NCI-H2227 (cell line): ENCODE measurements around the gene ZBTB38.

Experiments used
- DNase-seq: peaks from one replicate; lab custom pipeline; 2025; ENCODE audit not compliant: unreplicated experiment; lab: John Stamatoyannopoulos, UW

The ZBTB38 gene

DNA sequence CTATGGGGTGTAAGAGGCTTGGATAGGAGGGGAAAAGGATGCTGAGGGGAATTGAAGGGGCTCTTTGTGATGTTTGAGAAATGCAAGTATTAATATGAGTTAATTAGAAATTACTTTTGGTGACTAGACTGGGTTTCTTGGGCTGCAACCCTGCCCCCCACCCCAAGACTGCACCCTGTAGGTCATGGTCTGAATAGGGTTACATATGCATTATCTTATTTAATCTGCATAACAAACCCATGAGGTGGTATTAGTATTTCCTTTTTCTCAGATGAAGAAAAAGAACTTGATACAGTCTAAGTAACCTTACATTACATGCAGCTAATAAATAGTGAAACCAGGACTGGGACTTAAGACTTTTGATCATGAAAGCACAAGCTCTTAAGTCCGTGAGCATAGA lies 5.6 kb upstream of the ZBTB38 start:
- no peak for DNase-seq

DNA sequence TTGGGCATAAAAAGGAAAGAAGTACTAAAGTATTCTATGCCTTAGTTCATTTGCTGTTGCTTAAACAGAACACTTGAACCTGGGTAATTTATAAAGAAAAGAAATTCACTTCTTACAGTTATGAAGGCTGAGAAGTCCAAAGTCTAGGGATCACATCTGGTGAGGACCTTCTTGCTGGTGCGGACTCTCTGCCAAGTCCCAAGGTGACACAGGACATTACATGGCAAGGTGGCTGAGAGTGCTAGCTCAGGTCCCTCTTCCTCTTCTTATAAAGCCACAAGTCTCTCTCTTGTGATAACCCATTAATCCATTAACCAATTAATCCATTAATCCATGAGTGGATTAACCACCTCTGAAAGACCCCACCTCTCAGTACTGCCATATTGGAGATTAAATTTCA lies 3.1 kb upstream of the ZBTB38 start:
- DNase-seq = no peak

DNA sequence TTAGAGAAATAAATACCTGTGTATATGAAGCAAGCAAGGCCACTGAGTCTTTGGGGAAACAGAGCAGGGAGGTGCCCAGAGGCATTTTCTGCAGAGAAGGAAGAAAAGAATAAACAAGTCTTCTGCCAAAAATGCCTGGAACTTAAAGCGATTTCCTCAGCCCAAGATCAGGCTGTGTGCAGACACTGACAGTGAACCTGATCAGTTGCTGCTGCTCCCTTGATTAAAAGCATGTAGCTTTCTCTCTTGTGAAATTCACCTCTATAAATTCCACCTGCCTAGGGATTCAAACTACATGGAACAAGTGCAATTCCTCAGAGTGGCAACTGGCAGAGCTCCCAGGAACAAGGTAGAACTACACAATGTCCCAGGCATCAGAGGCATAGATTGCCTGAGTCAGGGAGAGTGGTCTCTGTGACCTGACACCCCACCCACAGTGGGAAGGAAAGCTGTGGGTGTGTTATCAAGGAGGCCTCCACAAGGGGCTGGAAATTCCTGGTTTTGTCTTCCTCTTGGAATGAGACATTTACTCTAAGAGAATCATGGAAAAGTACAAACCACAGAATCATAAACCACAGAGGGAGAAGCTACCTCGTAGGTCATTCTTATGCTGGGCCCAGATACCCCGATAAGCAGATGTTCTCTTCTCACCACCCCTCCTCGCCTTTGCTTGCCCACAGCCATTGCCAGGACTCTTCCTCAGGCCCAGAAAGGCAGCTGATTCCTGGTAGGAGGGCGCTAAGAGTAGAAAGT lies 1.8 kb upstream of the ZBTB38 start:
- DNase-seq = no peak

DNA sequence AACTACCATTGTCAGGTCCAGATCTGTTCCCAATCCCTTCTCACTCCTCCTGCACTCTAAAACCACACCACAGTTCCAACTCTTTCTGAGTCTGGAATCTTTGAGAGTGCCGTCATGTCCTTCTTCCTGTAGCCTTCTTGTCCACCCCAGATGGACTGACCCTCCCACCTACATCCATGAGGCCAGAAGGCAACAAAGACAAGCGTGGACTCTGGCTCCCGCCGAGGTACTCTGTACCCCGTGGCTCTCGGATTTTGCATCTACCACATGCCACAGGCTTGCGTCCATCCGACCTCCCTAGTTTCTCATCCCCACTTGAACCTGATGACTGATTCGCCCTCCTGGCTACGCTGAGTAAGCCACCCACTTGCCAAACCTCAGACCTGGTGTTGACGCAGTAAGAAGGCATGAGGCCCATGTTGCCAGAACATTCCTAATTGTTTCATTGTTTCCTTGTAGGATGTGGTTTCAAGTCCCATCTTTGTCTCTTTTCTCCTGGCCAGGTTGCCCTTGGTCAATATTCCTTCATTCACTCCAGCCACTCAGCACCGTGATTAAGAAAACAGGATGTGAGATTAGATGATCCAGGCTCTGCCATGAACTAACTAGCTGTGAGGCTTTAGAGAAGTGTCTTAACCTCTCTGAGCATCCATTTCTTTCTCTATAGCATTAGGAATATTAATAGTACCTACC lies 1.1 kb upstream of the ZBTB38 start:
- no peak for DNase-seq

DNA sequence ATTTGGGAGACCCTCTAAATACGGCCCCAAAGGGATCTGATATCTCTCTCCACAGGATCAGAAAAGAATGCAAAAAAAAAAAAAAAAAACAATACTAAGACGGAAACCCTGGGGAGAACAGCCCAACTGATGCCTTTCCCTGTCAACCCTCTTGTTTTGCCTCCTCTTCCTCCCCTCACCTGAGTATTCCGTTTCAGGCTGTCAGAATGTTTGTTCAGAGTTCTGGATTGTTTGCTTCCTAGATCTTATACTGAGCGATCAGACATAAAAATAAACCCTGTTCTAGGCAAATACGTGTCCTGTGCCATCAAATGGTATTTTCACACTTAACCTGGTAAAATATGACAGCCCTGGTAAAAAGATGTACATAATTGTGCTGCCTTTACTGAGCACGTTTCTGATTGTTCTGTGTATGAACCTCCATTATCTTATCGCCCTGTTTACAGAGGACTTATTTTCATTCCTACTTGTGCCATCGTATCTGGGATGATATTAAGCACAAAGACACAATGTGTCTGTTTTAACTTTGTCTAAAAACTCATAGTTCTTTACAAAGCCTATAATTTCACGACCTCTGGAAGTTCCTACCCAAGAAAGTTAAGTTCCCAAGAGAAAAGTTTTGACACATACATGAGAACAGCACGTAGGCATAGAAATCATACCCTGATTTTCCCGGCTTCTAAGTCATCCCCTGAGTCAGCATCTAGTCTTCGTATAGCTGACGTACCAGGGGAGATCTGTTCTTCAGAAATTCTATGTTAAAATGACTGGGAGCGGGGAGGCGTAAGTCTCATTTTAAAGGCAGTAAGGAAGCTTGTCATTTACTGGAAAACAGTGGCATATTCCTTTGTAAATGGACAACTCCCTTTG lies 856 bp downstream of the ZBTB38 start:
- no peak for DNase-seq

DNA sequence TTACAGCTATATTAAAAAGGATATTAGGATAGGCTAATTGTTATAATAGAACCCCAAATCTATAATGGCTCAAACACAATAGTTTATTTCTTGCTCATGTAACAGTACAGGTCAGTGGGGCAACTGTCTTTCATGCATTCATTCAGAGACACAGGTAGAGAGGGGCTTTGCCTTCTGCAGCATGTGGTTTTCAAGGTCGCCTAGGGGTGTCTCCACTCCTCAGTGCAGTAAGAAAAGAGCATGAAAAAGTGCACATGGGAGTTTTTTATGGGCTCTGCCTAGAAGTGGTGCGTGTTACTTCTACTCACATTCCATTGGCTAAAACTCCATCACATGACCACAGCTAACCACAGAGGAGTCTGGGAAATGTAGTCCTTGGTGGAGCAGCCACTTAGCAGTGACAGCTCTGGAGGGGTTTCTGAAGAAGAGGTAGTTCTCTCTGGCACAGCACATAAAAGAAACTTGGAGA lies 1.8 kb downstream of the ZBTB38 start:
- DNase-seq = peak; percentile 78

DNA sequence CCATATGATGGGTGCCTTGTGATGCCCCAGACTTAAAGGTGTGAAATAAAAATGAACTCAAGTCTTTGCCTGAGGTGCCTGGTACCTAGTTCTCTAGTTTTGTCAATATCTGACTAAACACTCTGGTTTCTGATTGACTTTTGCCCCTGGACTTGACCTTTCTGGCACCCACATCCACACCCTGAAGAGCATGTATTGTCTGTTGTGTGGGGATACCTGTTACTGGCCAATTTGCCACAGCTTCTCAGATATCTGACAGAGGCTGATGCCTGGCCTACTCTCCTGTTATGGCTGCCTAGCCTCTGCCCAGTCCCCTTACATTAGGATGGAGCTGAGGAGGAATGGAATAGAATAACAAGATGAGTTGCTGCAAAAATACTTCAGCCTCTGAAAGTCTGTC lies 3.6 kb downstream of the ZBTB38 start:
- no peak for DNase-seq

DNA sequence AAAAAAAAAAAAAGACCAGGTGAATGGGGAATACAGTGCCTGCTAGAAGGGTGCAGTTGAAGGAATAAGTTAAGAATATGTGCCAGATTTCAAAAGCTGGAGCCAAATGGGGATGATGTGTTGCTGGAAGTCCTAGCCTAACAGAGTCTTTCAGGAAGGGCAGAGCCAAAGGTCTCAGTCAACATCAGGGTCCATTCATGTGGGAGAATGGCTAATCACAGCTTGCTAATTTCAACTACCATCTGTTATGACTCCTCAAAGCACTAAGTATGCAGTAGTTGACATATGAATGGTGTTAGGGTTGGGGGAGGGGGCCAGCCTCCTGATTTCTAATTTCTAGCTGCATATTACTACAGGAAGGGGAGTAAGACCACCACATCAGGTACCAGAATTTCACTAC lies 4.4 kb downstream of the ZBTB38 start:
- DNase-seq = no peak

DNA sequence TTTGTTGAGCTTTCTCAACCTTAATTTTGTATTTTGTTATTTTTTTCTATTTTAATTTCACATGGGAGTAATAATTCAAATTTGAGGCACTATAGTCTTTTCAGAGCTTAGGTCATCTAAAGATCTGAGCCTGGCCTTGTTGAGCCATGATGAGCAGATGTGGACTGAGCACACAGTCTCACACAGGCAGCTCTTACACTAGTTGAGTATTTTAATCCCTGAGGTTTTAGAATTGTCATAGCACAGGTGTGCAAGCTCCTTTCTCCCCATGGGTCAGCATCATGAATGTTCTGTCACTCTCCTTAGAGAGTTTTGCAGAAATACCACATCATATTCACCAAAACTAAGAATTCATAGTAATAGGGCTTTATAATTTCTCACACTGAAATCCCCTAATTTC lies 4.9 kb downstream of the ZBTB38 start:
- no peak for DNase-seq

DNA sequence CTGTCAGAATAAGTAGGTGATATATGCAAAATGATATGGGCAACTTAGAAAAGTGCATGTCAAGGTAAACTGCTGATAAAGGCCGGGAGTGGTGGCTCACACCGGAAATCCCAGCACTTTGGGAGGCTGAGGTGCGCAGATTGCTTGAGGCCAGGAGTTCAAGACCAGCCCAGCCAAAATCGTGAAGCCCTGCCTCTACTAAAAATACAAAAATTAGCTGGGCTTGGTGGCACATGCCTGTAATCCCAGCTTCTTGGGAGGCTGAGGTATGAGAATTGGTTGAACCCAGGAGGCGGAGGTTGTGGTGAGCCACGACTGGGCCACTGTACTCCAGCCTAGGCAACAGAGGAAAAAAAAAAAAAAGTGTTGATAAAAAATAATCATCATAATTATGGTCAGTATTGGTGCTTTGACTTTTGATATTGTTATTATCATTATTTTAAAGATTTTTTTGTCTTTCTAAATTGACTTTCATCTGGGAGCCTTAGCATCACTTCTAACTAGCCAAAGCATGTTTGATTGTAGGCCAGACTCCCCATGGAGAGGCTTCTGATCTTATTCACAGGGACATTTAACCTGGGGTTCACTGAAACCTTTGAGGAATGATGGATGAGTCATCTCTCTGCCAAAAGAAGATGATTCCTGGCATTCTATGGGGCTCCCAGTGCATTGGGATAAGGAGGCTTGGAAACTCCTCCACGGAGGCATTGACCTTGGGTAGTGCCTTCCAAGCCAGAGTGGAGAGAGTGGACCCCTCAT lies 5.6 kb downstream of the ZBTB38 start:
- DNase-seq = no peak

DNA sequence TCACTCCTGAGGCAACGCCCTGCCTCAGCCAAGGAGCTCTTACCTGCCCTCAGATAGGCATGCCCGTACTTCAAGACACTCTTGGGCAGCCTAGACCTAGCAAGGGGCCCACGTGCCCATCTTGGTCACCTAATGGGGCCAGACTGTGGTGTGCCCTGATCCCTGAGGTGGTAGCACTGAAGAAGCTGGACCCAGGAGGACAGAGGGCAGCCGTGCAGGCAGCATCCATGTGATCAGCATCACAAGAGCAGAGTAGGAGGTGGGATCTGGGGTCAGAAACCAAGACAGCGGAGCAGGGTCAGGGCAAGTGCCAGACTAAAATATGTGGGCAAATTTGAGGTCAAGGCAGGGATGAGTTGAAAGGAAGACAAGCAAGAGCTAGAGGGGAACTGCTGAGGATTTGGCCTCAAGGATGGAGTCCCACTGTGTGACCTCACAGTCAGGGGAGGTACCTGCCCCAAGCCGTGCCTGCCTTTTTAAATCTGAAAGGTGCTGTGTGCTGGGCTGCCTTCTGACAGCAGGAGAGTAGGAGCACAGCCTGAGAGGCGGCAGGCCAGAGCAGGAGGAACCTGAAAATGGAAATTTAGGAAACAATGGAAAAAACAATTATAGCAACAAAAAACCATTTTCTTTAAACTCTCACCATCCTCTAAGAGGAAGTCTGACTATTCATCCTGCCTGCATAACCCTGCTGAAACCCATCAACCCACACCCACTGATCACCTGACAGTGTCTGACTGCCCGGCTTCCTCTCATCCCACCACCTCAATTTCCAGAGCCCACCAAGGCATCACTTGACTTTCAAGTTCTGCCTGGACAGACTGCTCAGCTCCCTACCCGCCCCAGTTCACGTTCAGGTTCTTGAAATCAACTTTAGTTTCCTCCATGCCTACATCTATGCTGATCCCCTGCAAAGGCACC lies 7.3 kb downstream of the ZBTB38 start:
- no peak for DNase-seq

DNA sequence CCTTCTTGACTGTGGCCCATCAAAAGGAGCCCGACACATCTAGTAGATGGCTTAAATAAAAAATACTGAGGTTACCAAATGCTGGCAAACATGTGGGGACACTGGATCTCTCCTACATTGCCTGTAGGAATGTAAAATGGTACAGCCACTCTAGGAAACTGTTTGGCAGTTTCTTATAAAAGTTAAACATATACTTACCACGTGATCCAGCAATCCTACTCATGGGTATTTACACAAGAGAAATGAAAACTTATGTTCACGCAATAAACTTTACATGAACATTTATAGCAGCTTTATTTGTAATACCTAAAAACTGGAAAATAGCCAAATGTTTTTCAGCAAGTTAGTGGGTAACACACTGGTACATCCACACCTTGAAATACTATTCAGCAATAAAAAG lies 9.1 kb downstream of the ZBTB38 start:
- DNase-seq = no peak

DNA sequence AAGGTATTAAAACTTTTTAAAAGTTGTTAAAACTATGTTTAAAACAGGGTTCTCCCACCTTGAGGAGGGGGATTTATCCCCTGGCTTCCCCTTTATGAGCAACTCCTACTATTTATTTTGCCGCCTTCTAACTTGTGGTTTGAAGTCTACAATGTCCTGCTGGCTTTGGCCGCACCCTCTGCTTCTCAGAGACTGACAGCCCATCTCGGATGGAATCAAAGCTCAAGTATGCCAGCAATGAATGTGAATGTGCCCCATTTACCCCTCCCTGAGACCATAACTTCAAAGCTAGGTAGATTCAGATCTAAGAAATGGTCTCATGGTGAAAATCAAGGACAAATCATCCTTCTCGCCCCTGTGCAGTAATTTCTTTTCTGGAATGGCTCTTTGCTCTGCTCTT lies 10.3 kb downstream of the ZBTB38 start:
- no peak for DNase-seq

DNA sequence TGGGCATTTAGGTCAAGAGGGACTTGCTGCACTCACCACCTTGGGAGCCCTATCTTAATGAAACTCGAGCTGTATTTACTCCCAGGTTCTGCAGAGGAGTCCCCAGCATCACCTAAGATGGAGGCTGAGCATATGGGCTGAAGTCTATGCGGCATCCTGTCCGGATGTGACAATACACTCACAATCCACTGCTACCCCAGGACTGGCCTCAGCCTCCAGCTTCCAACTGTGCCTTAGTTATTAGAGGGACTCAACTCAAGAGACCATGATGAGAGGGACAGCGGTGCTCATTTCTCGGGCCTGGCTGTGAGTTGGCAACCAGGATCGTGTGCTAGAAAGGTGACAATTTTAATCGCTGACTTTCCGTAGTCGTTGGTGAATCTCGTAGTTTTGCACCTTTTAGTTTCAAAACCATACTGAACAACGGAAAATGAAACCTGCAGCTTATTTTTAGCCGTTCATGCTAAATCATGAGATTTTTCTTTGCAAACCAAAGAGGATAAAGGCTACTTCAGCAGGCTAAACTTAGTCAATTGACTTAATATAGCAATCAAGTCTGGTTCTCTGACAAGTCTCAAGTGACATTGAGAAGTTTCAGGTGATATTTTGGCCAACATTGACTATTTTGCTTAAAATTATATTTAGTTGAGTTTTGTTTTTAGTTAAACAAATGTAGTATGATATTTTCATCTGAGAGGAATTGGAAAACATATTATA lies 11.1 kb downstream of the ZBTB38 start:
- DNase-seq = no peak

DNA sequence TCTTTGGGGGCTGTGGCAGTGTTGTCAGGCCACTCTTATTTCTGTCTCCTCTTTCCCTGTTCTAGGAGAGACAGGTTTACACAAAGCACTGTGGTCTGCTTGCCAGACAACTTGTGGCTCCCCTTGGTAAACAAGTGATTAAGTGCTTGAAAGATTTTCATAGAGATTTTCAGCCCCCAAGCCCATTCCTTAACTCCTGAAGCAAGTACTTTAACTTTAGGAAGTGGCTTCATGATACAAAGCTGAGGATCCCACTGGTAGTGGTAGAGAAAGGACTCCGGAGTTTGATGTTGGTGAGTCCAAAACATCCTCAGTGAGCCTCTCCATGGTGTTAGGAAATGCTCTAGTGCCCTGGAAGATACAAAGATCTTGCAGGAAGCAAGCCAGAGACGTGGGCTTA lies 12.0 kb downstream of the ZBTB38 start:
- no peak for DNase-seq

DNA sequence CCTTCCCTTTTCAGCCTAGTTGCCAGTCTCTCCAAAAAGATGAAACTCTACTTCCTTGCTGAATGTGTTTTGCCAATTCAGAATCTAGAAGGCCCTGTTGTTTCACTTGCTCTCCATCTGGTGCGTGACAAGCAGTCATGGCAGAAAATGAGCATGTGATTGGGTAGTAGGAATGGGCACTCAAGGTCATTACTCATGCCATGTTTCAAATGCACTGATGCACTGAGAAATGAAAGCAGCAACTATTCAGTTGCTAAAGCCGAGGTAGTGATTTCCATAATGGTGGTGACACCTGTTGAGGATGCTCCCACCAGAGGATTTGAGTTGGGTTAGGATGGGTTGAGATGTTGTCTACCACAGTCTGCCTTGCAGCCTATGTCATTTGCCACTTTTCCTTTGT lies 12.7 kb downstream of the ZBTB38 start:
- DNase-seq = no peak

DNA sequence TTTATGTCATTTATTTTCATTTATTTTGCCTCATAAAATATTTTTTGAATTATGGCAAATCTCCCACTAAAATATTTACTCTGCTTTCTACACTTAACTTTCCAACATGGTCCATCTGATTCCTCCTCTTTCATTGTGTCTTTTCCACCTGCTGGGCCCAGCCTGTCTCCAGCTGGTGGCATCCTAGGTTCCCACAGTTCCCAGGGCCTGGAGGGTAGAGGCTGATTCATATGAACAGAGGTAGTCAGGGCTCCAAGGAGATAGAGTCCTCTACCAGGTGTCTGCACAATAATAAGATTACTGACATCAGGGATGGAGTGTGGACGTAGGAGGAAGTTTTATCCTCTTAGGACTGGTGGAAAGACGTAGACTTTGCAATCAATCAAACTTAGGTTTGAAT lies 14.3 kb downstream of the ZBTB38 start:
- DNase-seq = no peak

DNA sequence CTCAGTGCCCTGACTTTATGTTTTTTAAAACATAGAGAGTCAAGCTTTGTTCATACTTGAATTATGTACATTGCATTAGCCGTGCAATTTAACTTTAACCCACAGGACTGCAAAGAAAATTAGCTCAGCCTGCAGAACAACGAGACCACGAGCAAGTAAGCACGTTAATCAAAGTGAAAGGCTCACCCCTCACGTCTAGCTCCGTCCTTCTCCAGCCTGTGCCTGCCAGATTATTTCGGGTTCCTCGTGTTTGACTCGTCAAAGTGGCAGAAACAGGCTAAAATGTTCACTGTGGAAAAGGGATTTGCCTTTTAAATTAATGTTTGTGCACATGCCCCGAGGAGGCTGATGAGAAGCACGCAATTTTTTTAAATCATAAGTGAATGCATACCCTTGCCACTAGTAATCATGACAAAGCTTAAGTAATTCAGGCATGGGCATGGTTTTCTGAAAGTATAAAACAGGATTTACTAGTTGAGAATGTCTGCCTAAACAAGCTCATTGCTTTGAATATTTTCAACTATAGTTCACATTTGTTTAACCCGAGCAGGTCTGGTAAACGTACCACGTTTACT lies 15.3 kb downstream of the ZBTB38 start:
- no peak for DNase-seq

DNA sequence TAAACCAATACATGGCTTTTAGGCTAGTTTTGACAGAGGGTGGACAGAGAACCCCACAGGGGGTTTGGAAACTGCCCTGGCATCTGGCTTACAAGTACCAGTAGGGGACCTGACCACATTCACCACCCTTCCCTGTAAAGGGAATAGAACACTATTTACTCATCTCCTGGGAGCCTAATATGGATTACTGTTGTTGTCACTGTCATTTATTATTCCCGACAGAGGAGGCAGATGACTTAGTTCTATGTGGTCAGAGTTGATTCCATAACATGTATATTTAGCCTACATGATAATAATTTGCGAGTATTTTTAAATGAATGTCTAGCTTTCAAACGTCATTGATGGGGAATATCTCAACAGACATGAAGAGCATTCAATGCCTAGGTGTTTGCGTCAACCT lies 15.9 kb downstream of the ZBTB38 start:
- DNase-seq = peak; percentile 28
